Stimulated activated CD8-positive, alpha-beta memory T cell treated with anti-CD3 and anti-CD28 coated beads, Interleukin-12 subunit alpha, Interleukin-12 subunit beta, amount 100 ng/mL, for 24 hours (primary cell): Measurements from ENCODE around the gene PRKCH.

ENCODE experiments used
- DNase-seq: peaks from one replicate; pipeline ENCODE4 v3.0.0-alpha.2; 2020; ENCODE audit errors: extremely low read depth

Gene PRKCH

DNA sequence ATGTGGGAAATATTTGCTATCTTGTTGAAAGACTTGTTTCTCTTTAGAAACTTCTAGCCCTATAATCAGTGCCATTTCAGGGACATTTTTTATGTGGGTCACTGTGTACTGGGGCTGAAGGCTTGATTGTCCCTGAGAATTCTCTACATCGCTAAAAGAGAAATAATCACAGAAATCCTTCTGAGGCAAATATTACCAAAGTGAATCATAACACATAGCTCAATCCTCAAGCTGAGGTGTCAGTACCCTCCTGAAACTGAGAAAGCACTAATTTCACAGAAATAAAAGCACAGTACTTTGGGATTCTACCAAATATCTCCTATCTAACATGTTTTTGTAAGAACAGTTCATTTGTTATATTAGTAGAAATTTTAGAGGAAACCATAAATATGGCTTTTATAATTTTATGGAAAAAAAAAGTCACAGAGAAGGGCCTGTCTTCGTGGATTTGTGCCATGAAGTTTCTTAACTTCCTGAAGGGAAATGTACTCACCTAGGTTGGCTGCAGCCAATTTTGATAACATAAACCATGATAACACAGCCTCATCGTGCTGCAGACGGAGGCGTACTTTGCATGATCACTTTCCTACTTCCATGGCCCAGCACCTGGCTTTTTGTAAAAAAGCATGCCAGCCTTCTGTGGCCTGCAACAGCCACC lies 210.2 kb downstream of the PRKCH start:
- DNase-seq: no peak

DNA sequence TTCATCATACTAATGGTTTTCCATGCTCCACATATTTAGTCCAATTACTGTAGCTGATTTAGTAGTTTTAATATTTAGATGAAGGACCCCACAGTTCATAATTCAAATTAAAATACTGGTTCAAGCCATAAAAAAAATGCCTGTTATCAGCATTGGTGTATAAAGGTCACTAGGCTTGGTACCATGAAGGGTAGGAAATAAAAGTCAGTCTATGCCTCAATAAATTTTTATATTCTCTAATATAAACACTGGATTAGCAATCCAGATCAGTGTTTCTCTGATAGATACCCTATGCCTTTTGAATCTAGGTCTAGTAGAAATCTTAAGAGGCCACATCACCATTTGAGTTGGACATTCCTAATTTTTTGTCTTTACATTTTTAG lies 210.7 kb downstream of the PRKCH start:
- DNase-seq: no peak

DNA sequence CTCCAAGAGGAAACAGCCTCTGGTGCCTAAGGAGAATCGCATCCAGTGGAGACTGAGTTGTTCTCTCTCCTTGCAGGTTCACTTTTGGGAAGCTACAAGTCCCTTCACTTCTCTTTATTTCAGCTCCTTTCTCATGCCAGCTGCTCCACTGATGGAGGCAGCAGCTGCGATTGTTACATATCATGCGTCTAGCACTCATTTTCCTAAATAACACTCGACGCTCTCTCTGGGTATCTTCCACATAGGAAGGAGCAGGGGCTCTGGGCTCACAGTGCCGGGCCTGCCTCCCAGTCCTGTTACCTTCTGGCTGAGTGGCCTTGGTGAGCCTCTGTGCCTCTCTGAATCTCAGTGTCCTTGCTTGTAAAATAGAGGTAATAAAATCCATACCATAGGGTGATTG lies 211.4 kb downstream of the PRKCH start:
- DNase-seq: no peak

DNA sequence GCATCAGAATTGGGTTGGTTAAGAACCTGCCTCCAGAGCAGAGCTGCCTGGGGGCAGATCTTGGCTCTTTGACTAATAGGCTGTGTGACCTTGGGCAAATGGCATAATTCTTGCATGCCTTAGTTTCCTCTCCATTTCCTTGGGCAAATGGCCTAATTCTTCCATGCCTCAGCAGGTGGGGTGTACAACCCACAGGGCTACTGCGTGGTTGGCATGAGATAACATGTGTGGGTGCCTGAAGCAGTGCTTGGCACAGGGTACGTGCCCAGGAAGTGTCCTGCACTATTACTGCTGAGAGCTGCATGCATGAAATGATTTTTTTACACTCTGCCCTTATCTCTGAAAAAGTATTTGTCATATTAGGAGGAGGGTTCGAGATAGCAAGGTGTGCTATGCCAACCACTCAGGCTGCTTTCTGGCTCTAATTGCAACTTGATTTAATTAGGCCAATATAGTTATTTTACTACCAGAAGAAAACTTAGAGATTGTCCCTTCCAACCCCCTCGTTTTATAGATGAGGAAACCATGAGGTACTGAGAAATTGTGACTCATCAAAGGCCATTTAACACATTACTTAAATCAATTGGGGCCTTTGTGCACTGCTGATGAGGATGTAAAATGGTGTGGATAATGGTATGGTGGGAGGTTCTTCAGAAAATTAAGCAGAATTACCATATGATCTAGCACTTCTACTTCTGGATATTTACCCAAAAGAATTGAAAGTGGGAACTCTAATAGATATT lies 212.3 kb downstream of the PRKCH start:
- no peak for DNase-seq

GRCh38 chr14:61535032-61535431 lies 213.7 kb downstream of the PRKCH start:
- DNase-seq: no peak

GRCh38 chr14:61535458-61535857 lies 214.1 kb downstream of the PRKCH start:
- DNase-seq: no peak

GRCh38 chr14:61536661-61537562 lies 215.5 kb downstream of the PRKCH start:
- no peak for DNase-seq

DNA sequence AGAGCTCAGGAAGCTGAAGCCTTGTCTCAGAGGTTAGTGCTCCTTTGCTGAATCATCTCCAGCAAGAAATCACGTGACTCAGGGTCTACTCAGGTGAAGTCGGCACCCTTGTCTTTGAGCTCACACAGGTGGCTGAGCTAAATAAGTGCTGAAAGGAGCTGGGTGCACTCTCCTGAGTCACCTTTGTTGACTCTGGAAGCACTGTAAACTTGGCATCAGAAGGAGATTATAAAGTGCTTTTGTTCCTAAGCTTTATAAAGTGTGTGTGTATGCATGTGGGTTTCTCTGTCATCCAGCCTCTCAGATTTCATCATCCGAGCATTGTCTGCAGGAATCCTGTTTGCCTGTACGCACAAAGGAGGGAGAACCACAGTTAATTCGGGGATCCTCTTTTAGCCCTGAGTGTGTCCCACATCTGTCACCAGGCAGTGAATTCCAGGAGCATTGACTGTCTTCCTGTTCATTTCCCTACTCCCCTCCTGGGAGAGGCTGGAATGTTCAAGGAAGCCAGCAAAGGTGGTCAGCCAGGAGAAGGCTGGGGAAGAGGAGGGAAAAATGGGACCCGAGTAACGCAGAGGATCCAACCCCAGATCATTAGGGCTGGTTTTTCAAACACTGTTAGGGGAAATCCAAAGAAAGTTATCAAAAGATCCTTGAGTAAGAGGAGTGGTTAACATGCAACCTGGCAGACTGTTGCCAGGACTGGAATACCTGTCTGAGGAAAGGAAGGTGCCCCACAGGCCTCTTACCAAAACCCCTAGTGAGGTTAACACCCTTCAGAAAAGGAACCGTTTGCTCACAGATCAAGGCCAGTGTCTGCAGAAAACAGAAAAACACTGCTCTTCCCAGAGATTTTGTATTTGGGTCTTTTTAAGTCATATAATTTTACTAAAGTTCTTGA lies 216.4 kb downstream of the PRKCH start:
- no peak for DNase-seq

DNA sequence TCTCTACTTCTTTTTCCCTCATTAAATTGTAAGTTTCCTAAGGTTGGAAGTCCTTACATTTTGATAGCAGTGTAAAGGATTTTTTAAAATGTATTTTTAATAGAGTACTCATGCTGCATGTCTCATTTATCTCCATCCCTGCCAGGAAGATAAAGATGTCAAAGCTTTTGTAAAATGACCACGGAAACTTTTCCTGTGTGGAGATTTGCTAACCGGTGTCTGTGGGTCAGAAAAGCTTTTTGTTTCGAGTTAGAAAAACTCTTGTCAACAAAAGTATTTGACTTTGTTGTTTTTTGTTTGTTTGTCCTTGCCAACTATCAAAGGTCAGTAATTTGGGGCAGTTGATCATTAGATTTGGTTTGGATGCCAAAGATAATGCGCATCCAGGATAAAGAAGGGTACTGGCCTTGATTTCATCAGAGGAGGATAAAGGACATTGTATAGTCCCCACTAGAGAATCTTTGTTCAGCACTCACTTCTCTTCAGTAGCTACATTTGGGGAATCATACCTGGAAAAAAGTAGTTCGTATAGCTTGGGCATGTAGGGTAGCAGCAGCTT lies 217.2 kb downstream of the PRKCH start:
- no peak for DNase-seq

DNA sequence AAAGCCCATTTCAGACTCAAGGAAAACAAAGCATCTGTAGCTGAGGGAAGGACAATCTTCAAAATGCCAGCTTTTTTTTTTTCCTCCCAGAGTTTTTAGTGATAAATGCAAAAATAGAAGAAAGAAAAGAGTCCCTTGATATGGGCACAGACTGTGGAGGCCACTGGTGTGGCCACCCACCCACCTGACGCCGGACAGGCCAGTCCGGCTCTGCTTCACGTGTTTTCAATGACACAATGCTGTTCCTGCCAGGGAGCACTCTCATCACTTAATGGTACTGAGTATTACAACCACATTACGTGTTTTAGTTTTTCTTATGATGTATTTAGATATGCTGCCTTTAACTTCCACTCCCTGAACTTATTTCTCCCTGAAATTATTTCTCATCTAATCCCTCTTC lies 218.3 kb downstream of the PRKCH start:
- DNase-seq: no peak

DNA sequence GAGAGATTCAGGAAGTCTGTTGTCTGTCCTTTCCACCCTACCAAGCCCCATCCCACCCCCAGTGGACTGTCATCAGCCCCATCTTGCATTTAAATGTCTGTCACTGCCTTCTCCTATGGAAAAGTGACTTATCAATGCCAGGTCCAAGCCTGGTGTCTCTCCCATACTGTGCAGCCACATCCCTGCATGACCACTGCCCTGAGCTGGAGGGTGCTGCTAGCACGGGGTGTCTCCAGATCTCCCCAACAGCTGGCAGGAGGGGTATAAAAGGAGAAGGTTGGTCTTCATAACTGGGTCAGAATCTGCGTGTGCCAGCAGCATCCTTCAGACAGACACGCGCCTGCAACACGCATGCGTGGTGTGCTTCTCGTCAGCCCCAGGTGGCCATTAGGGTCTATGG lies 219.6 kb downstream of the PRKCH start:
- DNase-seq: no peak

DNA sequence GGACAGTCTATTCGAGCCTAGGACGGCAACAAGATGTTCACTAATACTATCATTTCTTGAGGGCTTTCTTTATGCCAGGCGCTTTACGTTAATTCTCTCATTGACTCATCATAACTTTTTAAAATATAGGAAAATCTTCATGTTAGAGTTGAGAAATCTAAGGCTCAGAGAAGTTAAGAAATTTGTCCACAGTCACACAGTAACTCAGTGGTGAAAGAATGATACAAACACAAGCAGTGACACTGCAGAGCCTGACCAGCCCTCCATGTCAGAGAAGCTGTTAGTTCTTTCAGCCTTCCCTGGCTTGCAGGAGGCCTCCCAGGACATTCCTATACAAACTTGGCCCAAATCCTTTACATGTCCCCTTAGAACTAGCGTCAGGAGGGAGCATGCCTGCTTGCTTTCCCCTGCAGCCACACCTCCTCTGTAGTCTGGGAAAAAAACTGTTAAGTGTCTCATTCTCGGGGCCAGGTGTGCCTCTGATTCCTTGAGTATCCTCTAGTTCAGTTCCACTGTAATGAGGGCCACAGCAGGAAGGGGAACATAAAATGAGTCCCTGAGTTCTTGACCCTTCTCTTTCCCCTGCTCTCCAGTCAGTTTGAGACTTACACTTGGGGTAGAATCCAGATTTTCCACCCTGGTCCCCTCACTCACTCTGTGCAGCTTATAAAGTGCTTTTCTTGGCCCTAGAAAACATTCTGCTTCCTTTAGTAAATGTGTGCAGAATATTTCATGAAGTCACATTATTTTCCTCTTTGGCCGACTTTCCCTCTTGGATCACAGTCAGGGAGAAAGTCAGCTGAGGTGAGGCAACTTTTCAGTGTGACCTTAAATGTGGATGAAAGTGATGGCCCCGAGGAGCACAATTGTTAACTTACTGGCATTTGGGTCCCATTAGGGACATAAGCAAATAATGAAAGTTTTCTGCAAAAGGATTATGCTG lies 221.7 kb downstream of the PRKCH start:
- DNase-seq: no peak

GRCh38 chr14:61543946-61544345 lies 222.6 kb downstream of the PRKCH start:
- DNase-seq: no peak

DNA sequence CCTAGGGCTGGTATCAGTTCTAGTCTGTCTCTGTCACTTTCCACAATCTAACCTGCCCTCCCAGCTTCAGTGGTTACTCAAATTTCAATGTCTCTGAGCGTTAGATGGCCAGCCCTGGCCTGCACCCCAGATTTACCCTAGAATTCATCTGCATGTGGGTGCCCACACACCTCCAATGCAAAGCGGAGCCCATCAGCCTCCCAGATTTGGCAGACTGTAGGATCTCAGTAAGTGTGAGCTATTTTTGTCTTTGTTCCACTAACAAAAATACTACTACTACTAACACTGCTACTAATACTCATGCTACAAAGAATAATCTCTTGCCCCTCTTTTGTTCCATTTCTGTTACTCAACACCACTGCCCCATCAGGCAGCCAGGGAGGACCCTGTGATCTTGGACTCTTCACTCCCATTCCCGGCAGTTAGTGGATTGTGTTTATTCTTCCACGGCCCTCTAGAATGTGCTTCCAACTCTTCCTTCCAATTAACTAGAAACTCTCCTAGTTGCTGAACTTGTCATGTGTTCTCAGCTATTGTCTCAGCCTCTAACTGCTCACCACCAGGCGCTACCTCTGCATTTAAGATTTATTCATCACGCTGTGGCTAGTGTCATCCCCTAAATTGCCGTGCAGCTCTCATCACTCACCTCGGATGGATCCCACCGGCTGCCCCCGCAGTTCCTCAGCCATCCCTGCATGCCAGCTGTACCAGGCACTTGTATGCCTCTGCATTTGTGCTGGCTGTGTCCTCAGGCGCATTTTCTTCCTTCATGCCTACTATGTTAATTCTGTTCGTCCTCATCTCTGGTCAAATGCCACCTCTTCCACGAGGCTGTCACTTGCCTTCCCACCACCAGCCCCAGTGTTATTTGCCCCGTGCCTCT lies 223.3 kb downstream of the PRKCH start:
- DNase-seq: no peak

DNA sequence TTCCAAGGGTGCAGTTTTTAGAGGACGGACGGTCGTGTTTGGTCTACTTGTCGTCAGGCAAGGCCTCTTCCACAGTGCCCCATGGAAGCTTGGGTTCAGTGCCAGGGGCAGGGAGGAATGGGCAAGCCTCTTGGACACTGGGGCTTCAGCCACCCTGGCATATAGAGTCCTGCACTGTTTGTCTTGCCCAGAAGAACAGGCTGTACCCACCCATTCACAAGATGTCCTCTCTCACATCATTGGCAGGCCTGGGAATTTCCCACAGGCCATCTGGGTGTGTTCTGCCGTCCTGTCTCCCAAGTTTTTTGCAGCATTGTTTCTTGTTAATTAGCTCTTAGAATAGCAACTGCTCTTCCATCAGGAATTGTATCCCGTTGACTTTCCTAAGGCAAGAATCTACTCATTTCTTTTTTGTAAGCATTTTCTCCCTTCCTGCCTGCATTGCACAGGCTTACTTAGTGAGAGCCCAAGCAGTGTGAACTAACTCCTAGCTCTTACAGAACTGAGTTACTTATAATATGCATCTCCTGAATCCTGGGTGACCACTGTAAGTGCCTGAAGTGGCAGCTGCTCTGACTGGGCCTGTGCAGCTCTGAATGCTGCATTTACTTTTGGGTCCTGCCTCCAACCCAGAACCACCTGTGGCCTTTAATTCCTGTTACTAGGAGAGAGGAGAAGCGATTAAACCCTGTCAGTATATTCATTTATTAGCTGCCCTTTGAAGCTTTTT lies 224.5 kb downstream of the PRKCH start:
- DNase-seq: no peak

GRCh38 chr14:61547186-61548069 lies 226.0 kb downstream of the PRKCH start:
- DNase-seq: no peak

DNA sequence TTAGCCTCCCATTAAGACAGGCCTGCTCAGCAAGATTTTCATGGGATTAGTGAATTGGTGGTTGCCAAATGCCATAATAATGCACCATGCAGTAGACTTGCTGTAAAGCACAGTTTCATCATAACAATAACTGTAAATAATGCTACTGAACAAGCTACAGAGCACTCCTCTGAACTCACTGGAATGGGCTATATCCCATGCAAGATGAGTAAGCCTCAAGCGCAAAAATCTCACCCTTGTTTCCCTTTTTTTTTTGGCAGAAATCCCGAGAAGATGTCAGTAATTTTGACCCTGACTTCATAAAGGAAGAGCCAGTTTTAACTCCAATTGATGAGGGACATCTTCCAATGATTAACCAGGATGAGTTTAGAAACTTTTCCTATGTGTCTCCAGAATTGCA lies 228.0 kb downstream of the PRKCH start:
- no peak for DNase-seq
